Urinary bladder (tissue), 4 donors: ENCODE data around the gene GLP2R. TPM values are rescaled to one million over a fixed set of nuclear protein-coding genes. Genes with fewer than 3 reads are reported as not detected.

ENCODE experiments used
- DNase-seq: peaks from one replicate; pipeline ENCODE4 v3.0.0-alpha.2; 2015; ENCODE audit errors: extremely low spot score
- H3K27ac ChIP-seq: one replicate; pipeline ENCODE4 v1.5.1; 2013; ENCODE audit warnings: low read depth, mild to moderate bottlenecking, moderate library complexity
- H3K36me3 ChIP-seq: one replicate; pipeline ENCODE4 v1.6.1; 2013; ENCODE audit warnings: mild to moderate bottlenecking, moderate library complexity; ENCODE audit not compliant: insufficient read depth
- H3K4me1 ChIP-seq: one replicate; pipeline ENCODE4 v1.6.1; 2013; ENCODE audit warnings: mild to moderate bottlenecking, moderate library complexity; ENCODE audit not compliant: insufficient read depth
- H3K4me3 ChIP-seq: one replicate; pipeline ENCODE4 v1.5.1; 2013; ENCODE audit warnings: low read depth, low read length
- WGBS: extraction: QIAGEN DNeasy Blood & Tissue Kit; methylation state at CpG from one replicate; pipeline ENCODE4 v1.1.7; 2013; 5-methylcytosine and 5-hydroxymethylcytosine counted together
- polyA plus RNA-seq: library from polyadenylated mRNA; stranded (reverse); fragments of 200-250 nt; gene quantifications from one replicate; pipeline ENCODE4 v1.2.3, GENCODE V29; 2013
- total RNA-seq: library from RNA; depleted of rRNA; stranded (reverse); fragments of >200 nt; gene quantifications from one replicate; pipeline ENCODE4 v1.2.3, GENCODE V29; 2014
- donor health status: healthy with polysubstance abuse.
- donor health status: healthy.

GLP2R gene
- total and polyA plus RNA-seq, 2 donors = 5.5 to 10.9 TPM

DNA sequence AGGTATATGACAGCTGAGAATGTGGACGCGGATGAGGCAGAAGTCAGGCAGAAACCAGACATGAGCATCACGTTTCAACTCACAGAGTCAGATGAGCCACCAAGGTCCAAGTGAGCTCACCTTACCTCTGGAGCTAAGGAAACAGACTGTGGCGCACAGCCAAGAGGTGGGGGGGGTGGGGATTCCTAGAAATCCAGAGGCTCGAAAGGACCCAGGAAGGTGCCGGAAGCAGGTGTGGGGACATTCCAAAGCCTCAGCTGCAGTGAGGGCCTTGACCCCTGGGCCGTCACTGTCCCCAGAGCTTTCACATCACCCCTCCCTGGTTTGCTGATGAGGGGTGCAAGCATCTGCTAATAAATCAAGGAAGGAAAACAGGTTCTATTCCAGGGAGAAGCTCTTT, 108.6 kb downstream of the GLP2R start:
- no peak overlapping the region for H3K27ac ChIP-seq
- DNase-seq = no peak
- H3K4me1 ChIP-seq = no peaks in the 10 kb centered on the region
- WGBS = 85% methylated on average over 7 of the region's 7 CpGs
- no peak overlapping the region for H3K4me3 ChIP-seq
- no peaks in the 10 kb centered on the region for H3K36me3 ChIP-seq

DNA sequence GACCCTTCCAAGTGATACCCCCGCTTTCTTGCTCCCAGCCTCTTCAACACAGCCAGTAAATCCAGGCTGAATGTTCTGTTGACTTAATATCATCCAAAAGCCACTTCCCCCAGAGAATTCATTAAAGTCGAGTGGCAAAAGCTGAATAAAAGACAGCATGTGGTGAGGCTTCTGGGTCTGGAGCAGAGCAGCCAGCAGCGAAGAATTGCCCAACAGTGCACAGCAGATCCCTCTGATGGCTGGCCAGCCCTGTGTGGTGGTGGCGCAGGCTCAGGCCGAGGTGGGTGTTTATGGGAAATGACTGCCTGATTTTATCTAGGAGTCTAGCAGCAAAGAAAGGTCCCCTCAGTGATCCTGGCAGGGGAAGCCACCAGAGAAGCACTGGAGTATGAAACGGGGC, 109.7 kb downstream of the GLP2R start:
- DNase-seq = no peak
- Histone ChIP-seq H3K27ac (no peak overlapping the region), H3K4me1 (no peaks in the 10 kb centered on the region), H3K4me3 (no peak overlapping the region), H3K36me3 (no peaks in the 10 kb centered on the region)
- WGBS = 80% methylated on average over 6 of the region's 6 CpGs

DNA sequence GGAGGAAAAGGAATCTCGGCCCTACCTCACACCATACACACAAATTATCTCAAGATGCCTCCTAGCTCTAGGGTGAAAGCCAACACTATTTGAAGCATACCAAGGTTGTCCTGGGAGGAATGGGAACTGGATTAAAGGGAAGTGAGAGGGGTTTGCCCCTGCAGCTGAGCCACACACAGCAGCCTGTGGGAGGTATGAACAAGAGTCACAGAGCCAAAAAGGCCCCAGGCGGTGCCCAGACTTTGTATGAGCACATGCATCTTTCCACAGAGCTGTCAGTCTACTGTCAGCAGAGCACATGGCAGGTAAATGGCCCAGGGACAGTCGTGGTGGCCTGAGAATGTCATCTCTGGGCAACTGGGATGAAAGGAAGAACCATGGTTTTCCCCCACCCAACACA, 110.4 kb downstream of the GLP2R start:
- no peaks in the 10 kb centered on the region for H3K4me1 ChIP-seq
- no peak overlapping the region for H3K27ac ChIP-seq
- DNase-seq = no peak
- 88% methylated on average over 3 of the region's 3 CpGs for WGBS
- H3K4me3 ChIP-seq = no peak overlapping the region
- no peaks in the 10 kb centered on the region for H3K36me3 ChIP-seq

DNA sequence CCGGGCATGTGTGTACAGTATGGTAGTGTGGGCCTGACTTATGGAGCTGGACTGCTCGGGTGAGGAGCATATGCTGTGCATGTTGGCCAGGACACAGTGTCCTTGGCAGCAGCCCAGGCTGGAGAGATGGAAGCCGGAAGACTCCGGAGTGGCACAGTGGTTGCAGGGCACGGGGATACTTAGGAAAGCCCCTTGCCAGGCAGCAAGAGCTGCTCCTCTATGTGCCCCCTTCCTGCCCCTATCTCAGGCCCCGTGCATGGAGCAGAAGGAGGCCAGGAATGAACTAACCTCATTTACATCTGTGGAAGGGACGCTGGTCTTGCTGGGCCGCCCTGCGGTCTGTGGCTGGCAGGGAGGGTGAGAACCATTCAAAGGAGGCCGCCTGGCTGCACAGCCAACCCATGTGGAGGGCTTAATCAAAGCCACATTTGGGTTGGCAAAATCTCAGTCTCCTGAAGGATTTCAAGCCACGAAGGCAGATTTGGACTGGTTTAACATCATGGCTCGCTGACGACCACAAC, 111.6 kb downstream of the GLP2R start:
- DNase-seq = no peak
- Histone ChIP-seq H3K4me3 (no peak overlapping the region), H3K4me1 (no peaks in the 10 kb centered on the region), H3K36me3 (no peaks in the 10 kb centered on the region), H3K27ac (no peak overlapping the region)
- WGBS = 48% methylated on average over 13 of the region's 13 CpGs

DNA sequence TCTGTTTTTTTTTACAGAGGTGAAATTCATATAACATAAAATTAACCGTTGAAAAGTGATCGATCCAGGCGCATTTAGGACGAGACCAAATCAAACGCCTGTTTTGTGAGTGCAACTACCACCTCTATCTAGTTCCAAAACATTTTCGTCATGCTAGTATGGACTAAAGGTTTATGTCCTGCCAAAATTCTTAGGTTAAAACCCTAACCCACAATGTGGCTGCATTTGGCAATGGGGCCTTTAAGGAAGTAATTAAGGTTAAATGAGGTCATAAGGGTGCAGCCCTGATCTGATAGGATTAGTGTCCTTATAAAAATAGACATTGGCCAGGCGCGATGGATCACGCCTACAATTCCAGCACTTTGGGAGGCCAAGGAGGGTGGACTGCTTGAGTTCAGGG, 112.2 kb downstream of the GLP2R start:
- no peak overlapping the region for H3K27ac ChIP-seq
- no peaks in the 10 kb centered on the region for H3K36me3 ChIP-seq
- H3K4me1 ChIP-seq = no peaks in the 10 kb centered on the region
- H3K4me3 ChIP-seq = no peak overlapping the region
- 95% methylated on average over 9 of the region's 9 CpGs for WGBS
- no peak for DNase-seq

DNA sequence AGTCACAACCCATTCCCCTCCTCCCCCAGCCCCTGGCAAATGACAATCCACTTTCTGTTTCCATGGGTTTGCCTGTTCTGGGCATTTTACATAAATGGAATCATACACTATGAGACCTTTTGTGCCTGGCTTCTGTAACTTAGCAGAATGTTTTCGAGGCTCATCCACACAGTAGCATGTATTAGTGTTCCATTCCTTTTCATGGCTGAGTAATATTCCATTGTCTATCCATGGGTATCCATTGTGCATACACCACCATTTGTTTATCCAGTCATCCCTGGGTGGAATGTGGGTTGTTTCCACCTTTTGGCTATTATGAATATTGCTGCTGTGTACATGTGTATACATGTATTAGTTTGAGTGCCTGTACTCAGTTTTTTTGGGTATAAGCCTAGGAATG, 113.0 kb downstream of the GLP2R start:
- no peak for DNase-seq
- 97% methylated on average over 1 of the region's 1 CpG for WGBS
- no peaks in the 10 kb centered on the region for H3K4me1 ChIP-seq
- no peak overlapping the region for H3K4me3 ChIP-seq
- no peak overlapping the region for H3K27ac ChIP-seq
- H3K36me3 ChIP-seq = no peaks in the 10 kb centered on the region

DNA sequence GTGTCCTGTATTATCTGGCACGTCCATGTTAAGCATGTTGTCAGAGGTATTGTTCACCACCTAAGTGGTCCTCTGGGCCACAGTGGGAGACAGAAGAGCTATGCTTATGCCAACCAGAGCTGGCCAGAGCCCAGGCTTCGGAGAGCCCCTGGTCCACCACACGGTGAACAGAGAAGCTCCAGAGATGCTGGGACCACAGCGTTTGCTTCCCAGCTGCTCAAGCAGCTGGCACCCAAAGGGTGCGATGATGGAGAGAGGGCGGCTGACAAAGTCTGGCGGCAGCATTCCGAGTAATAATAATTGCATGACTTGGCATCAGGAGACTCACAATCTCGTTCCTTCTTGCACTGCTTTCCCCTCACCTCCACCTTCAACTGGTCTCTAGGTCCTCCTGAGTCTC, 115.1 kb downstream of the GLP2R start:
- WGBS = 79% methylated on average over 9 of the region's 9 CpGs
- Histone ChIP-seq H3K4me1 (no peaks in the 10 kb centered on the region), H3K36me3 (no peaks in the 10 kb centered on the region), H3K4me3 (no peak overlapping the region), H3K27ac (no peak overlapping the region)
- no peak for DNase-seq

DNA sequence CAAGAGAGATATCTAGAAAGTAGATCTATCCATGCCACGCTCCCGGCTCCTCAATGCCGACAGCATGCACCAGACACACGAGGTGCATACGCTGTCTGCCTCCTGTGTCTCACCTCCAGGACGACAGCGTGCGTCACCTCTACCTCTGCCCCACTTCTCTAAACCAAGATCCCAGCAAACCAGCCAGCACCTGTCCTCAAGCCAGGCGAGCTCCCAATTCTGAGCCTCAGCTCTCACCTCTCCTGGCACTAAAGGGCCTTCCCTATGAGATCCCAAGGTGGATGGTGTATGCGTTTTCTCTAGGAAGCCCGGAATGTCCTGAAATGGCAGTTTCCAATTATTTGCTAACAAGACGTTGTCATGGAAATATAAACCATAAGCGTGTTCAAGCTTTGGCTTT, 115.6 kb downstream of the GLP2R start:
- Histone ChIP-seq H3K27ac (no peak overlapping the region), H3K4me3 (no peak overlapping the region), H3K36me3 (no peaks in the 10 kb centered on the region), H3K4me1 (no peaks in the 10 kb centered on the region)
- DNase-seq = no peak
- WGBS = 89% methylated on average over 13 of the region's 13 CpGs

Other genes starting within 250 kb of the GLP2R start
- gene CFAP52, start 249.3 kb upstream of the GLP2R start, total RNA-seq = 0.26 TPM
- 0.25 TPM for gene CFAP52, start 249.3 kb upstream of the GLP2R start, polyA plus RNA-seq
- gene USP43, start 180.4 kb upstream of the GLP2R start, total RNA-seq = 0.74 TPM
- 0.43 TPM for gene USP43, start 180.4 kb upstream of the GLP2R start, polyA plus RNA-seq
- gene DHRS7C, start 34.3 kb upstream of the GLP2R start, total RNA-seq = 1.1 TPM
- 0.16 TPM for gene DHRS7C, start 34.3 kb upstream of the GLP2R start, polyA plus RNA-seq
- not detected for gene GSG1L2, start 3.8 kb upstream of the GLP2R start, total RNA-seq
- not detected for gene GSG1L2, start 3.8 kb upstream of the GLP2R start, polyA plus RNA-seq
- gene RCVRN, start 79.3 kb downstream of the GLP2R start, total RNA-seq = 0.90 TPM
- 0.48 TPM for gene RCVRN, start 79.3 kb downstream of the GLP2R start, polyA plus RNA-seq